Right hindlimb (tissue), 1 donor: ENCODE measurements around the gene TMC6.
A peak's percentile ranks its signal among the peaks of the same experiment; 100 is the strongest.
"Not testable (repeated sequence)": the region's sequence is repeated elsewhere in the genome, so short reads cannot be mapped to it uniquely, and the experiment has no call there.

Experiments used
- DNase-seq: peaks from one replicate; pipeline ENCODE4 v3.0.0-alpha.2; 2018

TMC6 gene, protein sequence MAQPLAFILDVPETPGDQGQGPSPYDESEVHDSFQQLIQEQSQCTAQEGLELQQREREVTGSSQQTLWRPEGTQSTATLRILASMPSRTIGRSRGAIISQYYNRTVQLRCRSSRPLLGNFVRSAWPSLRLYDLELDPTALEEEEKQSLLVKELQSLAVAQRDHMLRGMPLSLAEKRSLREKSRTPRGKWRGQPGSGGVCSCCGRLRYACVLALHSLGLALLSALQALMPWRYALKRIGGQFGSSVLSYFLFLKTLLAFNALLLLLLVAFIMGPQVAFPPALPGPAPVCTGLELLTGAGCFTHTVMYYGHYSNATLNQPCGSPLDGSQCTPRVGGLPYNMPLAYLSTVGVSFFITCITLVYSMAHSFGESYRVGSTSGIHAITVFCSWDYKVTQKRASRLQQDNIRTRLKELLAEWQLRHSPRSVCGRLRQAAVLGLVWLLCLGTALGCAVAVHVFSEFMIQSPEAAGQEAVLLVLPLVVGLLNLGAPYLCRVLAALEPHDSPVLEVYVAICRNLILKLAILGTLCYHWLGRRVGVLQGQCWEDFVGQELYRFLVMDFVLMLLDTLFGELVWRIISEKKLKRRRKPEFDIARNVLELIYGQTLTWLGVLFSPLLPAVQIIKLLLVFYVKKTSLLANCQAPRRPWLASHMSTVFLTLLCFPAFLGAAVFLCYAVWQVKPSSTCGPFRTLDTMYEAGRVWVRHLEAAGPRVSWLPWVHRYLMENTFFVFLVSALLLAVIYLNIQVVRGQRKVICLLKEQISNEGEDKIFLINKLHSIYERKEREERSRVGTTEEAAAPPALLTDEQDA

DNA sequence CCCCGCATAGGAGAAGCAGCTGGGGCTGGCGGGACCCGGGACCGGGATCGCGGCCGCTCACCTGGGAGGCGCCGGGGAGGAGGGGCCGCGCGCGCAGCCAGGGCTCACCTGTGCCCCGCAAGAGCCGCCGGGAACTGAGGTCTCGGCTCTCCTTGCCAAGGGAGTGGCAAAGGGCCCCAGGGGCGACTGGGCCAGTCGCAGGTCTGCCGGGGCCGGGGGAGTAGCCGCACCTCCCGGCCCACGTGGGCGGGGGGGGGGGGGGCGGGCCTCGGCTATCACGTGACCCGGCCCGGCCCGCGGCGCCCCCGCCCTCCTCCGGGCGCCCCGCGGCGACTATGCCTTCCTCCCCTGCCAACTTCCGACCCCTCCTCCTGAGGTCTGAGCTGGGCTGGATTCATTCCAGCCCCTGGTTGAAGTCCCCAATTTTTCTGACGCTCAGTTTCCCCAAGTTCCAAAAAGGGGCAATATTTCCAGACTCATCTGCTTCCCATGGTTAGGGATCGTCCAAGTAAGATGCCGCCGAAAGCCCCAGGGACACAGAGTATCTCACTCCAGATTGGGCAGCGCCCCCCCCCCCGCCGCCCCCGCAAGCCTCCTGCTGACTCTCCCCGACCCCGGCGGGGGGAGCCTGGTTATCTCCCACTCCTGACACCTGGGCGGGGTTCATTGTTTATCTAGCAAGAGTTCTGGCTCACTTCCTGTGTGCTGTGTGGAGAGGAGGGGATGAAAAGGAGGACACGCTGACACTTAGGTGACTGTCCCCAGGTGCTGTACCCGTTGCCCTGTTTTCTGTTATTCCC, at the start of gene TMC6:
TMC6 (minus strand) TSS at position 205 of the 800 bp plus-strand sequence. CDS start 1,923 bp downstream, outside the sequence.
- no peak for DNase-seq

DNA sequence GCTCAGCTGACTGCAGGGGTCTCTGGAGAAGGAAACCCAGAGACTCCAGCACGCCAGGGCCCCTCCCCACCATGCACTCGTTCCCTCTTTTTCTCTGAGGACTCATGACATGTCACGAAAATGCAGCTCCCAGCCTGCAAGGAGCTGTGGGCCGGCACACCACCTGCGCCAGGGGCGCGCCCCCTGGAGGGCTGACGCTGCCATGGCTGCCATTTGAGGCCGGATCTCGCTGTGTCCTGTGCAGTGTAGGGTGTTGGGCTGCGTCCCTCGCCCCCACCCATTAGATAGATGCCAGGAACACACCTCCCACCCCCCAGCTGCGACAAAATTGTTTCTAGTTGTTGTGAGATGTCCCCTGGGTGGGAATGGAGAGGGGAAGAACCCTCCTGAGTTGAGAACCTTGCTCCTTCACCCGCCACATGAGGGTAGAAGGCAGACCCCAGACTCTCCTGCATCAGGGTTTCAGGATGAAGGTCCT, 48.0 kb upstream of the TMC6 start:
- DNase-seq: peak; percentile 70

DNA sequence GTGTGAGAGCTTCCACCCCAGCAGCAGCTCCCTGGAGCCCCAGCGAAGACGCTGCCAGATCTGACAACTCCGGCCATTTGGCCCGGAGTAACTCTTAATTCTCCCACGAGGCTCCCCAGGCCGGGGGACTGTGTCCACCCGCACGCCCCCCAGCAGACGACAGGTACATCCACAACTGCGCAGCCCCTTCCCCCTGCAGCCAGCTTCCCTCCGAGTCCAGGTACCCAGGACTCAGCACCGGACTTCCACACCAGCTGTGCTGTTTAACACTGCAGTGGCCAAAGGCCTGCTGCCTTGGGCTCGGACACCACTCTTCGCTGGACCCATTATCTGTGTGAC, 47.1 kb upstream of the TMC6 start:
- no peak for DNase-seq

DNA sequence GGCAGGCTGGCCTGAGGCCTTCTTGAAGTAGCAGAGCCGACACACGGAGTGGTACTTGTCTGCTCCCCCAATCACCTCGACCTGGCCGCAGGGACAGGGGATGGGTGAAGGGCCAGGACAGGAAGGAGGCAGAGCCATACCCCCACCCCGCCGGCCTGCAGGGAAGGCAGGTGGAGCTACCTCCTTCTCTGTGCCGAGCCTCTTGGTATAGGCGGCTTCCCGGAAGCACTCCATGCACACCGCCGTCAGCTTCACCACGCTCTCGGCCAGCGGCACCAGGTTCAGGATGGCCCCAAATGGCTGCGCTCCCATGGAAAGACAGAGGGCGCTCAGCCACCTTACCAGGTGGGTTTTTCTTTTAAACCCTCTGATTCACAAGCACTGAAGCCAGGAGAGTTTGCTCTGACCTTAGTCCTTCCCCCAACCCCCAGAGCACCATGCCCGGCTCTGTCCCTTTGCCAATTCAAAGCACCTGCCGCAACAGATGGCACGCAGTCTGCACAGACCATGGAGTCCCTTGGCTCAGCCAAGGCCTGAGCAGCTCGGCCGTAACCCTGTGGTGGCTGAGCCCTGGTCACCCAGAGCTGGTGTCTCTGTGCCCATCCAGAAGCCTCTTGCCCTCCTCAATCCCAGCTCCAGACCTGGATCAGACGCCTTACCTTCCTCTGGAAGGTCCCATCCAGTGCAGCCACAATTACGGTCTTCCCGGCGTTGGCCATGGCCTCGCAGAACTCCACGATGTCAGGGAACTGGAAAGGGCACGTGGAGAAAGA, 46.5 kb upstream of the TMC6 start:
- DNase-seq: no peak

DNA sequence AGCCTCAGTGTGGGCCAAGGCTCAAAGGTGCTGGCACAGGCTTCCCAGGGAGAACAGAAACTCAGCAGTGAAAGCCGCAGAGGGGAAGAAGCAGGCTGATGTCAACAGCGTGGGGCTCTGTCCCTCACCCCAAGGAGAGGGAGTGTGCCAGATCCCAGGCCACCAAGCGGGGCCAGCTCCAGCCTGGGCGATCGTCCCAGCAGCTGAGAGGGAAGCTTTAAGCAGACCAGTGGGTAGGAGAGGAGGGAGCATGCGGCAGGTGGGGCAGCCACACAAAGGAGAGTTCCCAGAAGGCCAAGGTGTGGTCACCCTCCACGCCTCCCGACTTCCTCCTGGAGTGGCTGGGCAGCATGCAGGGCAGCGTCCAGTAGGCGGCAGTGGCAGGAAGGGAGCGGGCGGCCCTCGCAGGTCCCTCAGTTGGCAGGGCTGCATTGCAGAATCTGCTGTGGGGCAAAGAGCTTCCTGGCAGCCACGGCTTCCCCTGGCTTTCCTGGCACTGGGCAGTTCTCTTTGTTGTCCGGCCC, 45.9 kb upstream of the TMC6 start:
- DNase-seq: peak; percentile 46

DNA sequence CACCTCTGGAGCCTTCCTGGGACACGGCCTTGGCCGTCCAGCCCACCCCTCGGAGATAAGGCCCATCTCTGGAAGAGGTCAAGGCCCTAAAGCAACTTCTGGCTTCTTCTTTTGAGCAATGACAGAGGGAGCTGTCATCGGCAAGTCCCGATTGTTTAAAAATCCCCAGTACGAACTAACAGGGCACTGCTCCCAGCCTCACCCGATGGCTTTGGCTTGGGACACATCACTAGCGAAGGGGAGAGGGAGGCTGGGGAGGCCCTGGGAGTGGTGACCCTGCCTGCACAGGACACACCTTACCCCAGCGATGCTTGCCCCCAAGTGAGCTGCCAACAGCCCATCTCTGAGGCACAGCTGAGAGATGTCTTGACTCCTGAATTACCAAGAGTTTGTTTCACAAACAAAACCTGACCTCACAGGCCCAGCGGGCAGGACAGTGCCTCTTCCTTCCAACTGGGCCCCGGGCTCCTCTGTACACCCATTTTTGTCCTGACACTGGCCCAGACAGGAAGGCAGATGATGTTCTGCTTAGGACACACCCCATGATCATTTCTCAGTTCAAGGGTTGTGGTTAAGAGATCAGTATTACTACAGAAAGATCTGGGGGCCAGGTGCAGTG, 44.7 kb upstream of the TMC6 start:
- DNase-seq: no peak

DNA sequence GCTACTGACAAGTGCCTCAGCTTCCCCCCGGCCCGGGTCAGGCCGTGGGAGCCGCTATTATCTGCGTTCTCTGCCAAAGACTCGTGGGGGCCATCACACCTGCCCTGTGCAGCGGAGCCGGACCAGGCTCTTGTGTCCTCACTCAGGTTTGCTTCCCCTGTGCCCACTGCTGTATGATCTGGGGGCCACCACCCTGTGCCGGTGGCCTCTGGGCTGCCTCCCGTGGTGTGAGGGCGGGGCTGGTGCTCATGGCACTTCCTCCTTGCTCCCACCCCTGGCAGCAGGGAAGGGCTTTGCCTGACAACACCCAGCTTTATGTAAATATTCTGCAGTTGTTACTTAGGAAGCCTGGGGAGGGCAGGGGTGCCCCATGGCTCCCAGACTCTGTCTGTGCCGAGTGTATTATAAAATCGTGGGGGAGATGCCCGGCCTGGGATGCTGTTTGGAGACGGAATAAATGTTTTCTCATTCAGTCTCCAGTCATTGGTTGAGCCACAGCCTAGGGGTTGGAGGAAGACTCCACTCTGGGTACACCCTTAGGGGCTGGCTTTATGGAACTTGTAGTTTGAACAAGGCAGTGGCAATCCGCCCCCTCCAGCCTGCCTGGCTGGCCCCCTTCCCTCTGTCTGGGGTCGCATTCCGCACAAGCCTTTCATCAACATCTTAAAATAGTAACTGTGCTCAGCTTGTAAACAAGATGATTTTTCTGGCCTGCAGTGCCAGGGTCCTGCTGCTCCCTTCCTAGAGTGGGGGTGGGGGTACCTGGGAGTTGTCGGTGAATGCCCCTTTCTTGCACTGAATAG, 43.9 kb upstream of the TMC6 start:
- peak; percentile 39 for DNase-seq

DNA sequence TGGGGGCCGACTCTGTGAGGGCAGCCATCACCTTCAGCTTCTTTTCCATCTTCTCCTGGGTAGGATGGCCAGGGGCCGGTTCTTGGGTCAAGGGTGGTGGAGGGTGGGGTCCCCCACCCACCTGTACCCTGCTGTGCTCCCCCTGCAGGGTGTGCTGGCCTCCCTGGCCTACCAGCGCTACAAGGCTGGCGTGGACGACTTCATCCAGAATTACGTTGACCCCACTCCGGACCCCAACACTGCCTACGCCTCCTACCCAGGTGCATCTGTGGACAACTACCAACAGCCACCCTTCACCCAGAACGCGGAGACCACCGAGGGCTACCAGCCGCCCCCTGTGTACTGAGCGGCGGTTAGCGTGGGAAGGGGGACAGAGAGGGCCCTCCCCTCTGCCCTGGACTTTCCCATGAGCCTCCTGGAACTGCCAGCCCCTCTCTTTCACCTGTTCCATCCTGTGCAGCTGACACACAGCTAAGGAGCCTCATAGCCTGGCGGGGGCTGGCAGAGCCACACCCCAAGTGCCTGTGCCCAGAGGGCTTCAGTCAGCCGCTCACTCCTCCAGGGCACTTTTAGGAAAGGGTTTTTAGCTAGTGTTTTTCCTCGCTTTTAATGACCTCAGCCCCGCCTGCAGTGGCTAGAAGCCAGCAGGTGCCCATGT, 43.2 kb upstream of the TMC6 start:
- not testable (repeated sequence) for DNase-seq

DNA sequence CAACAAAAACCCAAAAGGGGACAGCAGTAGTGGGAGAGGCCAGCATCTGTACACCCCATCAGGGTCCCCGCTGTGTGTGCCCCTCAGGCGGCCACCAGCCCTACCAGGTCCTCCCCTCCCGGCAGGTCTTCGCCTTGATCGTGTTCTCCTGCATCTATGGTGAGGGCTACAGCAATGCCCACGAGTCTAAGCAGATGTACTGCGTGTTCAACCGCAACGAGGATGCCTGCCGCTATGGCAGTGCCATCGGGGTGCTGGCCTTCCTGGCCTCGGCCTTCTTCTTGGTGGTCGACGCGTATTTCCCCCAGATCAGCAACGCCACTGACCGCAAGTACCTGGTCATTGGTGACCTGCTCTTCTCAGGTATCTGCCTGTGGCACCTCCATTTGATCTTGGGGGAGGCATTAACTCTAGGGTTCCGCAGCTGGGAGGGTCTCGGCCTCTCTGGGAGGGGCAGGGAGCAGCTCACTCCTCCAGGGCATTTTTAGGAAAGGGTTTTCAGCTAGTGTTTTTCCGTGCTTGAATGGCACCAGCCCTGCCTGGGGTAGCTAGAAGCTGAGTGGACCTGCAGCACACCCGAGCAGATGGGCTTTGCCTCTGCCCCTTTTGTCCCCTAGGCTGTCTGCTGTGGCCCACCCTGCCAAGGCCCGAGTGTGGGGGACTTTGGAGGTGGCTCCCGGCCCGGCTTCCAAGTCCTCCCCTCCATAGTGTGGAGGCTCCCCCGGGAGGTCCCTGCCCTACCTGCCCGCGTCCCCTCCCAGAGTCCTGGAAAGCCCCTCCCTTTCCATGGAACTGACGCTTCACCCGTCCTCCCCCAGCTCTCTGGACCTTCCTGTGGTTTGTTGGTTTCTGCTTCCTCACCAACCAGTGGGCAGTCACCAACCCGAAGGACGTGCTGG, 42.4 kb upstream of the TMC6 start:
- DNase-seq: no peak

DNA sequence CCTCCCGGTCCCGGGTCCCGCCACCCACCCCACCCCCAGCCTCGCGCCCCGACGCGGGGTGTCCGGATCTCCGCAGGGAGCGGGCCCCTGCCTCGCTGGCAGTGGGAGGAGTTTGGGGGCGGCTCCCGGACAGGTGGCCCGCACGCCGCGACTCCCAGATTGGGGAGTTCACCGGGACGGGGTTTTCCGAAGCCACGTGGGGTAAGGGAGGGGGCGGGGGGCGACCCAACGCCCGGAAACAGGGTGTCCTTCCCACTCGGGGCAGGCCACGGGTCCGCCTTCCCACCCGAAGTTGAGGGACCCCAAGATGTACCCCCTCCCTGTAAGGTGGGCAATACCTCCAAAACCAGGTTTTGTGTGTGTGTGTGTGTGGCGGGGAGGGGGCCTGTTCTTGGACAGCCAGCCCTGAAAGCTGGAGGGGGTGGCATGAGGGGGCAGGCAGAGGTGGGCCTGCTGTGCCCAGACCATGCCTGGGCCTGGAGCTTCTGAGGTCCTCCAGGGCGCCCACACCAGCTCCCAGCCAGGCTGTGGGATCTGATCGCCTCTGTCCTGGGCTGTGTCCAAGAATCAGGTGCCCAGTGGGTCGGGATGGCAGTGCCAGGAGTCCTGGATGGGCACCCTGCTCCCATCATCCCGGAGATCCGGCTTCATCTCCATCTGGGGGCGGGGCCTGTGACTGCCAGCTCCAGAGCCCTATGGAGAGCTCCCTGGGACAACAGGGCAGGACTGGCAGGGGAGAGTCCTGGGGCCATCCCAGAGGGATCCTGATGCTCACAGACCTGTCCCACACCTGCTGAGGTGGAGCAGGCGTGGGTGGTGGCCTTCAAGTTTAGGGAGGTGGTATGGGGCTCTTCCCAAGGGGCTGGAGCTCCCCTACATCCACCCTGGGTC, 40.6 kb upstream of the TMC6 start:
- DNase-seq: no peak

DNA sequence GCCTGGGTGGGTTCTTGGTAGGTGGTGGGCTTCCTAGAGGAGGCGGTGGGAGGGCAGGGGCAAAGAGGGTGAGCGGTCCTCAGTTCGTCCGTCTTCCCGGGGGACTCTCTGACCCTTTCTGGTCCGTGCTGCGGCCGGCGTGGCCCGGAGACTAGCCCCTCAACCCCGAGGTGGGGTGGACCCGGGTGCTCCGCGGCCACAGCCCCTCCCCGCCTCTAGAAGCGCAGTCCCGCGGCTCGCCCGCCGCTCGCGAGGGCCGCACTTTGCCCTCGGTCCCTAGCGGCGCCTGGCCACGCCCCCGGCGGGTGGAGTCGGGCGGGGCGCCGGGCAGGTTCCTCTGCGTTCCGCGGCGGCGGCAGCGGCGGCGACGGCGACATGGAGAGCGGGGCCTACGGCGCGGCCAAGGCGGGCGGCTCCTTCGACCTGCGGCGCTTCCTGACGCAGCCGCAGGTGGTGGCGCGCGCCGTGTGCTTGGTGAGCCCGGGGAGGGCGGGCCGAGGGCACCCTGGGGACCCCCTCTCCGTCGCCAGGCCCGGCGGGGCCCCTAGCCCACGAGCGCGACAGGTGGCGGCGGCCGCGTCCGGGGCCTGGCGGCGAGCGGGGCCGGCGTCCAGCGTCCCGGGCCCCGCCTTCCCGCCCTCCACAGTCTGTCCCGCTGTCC, 39.8 kb upstream of the TMC6 start, which contains the start of gene SYNGR2:
SYNGR2 (plus strand) TSS at position 340 of the 661 bp plus-strand sequence; CDS start at position 376, 36 bp downstream.
- DNase-seq: peak; percentile 73

DNA sequence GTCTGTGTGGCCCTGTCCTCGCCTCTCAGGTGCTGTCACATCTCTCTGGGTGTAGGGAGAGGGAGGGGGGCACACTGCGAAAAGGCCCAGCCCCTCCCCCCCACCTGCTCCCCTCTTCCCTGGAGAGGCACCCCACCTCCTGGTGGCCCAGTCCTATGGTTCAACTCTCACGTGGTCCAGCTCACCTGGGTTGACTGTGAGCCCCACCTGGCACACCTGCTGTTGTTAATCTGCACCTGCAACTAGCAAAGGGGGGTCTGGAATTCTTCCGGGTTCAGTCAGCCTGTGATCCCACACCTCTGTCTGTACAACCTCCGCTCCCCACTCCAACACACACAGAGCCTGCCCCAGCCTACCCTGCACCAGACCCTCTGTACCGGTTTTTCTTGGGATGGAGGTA, 37.9 kb upstream of the TMC6 start:
- DNase-seq: no peak

DNA sequence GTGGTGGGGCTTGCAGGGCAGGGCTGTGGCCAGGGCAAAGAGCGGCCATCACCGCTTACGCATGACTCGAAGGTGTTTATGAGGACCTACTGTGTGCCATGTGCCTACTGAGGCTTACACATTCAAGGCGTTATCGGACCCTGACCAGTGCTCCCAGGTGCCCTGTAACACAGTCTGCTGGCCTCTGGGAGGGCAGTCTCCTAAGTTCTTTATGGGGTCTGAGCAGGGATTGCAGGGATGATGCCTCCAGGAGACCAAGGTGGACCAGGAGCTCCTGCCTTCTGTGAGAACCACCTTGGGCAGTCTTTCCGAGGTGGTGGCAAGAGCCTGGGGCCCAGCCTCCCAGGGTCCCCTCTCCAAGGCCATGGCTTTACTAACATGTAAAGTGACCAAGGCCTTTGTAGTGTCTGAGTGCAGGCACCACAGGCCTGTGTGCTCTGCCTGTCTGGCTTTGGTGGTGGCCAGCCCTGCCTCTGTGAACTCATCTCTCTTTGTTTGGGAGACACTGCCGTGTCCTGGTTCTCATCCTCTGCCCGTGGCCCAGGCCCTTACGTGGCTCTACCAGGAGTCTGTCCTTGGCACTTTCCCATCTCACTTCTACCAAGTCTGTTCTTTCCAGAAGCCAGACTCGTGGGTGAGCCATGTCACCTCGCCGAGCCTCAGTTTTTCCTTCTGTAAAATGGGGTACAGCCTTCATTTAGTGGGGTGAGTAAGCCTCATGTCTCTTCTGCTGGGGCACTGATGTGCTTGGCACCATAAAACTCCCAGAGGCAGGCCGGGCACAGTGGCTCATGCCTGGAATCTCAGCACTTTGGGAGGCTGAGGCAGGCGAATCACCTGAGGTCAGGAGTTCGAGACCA, 36.4 kb upstream of the TMC6 start:
- no peak for DNase-seq

DNA sequence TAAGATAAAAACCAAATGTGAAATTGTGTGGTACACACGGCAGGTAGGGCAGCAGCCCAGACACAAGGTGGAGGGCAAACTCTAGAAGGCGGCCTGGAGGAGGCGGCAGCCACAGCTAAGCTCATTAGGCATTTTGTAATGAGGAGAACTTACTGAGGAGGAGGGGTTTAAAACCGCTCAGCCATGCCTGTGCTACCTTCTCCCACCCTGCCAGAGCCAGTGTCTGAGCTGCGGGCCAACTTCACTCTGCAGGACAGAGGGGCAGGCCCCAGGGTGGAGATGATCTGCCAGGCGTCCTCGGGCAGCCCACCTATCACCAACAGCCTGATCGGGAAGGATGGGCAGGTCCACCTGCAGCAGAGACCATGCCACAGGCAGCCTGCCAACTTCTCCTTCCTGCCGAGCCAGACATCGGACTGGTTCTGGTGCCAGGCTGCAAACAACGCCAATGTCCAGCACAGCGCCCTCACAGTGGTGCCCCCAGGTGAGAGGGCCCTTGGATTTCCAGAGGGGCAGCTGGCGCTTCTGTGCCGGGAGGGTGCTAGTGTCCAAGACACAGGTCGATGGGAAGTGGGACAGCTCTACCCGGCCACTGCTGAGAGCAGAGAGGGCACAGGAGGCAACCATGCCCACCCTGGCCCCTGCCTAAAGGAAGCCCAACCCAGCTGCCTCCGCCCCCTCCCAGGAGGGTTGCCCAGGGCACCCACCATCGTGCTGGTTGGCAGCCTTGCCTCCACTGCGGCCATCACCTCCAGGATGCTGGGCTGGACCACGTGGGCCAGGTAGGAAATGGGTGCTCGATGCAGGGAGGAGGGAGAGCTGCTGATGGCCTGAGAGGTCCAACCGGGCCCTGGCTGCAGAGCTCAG, 35.6 kb upstream of the TMC6 start:
- DNase-seq: no peak

DNA sequence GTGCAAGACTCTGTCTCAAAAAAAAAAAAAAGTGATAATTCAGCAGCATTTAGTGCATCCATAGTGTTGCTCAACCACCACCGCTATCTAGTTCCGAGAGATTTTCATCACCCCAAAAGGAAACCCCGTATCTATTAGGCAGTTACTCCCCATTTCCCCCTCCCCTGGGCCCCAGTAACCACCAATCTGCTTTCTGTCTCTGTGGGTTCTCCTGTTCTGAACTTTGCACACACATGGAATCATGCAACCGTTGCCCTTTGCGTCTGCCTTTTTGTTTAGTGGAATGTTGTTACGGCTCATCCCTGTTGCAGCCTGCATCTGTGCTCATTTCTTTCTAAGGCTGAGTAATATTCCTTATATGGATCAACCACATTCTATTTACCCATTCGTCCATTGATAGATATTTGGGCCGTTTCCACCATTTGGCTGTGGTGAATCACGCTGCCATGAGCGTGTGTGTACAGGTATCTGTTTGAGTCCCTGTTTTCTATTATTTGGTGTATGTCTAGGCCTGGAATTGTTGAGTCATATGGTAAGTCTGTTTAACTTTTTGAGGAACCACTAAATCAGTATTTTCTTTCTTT, 31.1 kb upstream of the TMC6 start:
- no peak for DNase-seq
